Activated CD4-positive, alpha-beta T cell treated with anti-CD3 and anti-CD28 coated beads, Interleukin-10, Interleukin-2, amounts not matched to agents 100 ng/mL and 50 ng/mL, durations not matched to agents 16 hours and 8 hours (primary cell): ENCODE data around the gene SAGE1.
"Not testable (repeated sequence)": the region's sequence is repeated elsewhere in the genome, so short reads cannot be mapped to it uniquely, and the experiment has no call there.

Experiments used
- DNase-seq: peaks from one replicate; pipeline ENCODE4 v3.0.0-alpha.2; 2020

The SAGE1 gene

GRCh38 chrX:135893294-135893817 lies at the start of gene SAGE1, which contains the start of gene CT45A10:
SAGE1 (plus strand) TSS chrX:135893716; CDS start chrX:135896243, 2,527 bp downstream.
CT45A10 (minus strand) TSS chrX:135893444; CDS start chrX:135885344, 8,100 bp downstream.
- no peak for DNase-seq

- not testable (repeated sequence) for DNase-seq
Measured at GRCh38 chrX:135854438-135854837, 39.1 kb upstream of the SAGE1 start, which contains the start of gene CT45A8. CT45A8 (minus strand) TSS chrX:135854538; CDS start chrX:135850783, 3,755 bp downstream.

- not testable (repeated sequence) for DNase-seq
Measured at GRCh38 chrX:135871712-135872111, 21.8 kb upstream of the SAGE1 start, which contains the start of gene CT45A9. CT45A9 (minus strand) TSS chrX:135871812; CDS start chrX:135868061, 3,751 bp downstream.

- DNase-seq, result not testable (repeated sequence)
Measured at GRCh38 chrX:135882741-135883140, 10.8 kb upstream of the SAGE1 start.

GRCh38 chrX:135888230-135888629 lies 5.3 kb upstream of the SAGE1 start:
- not testable (repeated sequence) for DNase-seq

GRCh38 chrX:135888976-135889375 lies 4.5 kb upstream of the SAGE1 start:
- DNase-seq, result peak; percentile 61

- DNase-seq, result no peak
Measured at GRCh38 chrX:135890087-135890585, 3.4 kb upstream of the SAGE1 start.

GRCh38 chrX:135892781-135893180 lies 735 bp upstream of the SAGE1 start:
- no peak for DNase-seq

GRCh38 chrX:135910251-135910650 lies 16.7 kb downstream of the SAGE1 start:
- no peak for DNase-seq

- no peak for DNase-seq
Measured at GRCh38 chrX:135914404-135914803, 20.9 kb downstream of the SAGE1 start.

GRCh38 chrX:135920516-135920915 lies 27.0 kb downstream of the SAGE1 start:
- not testable (repeated sequence) for DNase-seq

- no peak for DNase-seq
Measured at GRCh38 chrX:135923353-135923752, 29.8 kb downstream of the SAGE1 start.

- no peak for DNase-seq
Measured at GRCh38 chrX:135927897-135928296, 34.4 kb downstream of the SAGE1 start.

GRCh38 chrX:135931644-135932487 lies 38.4 kb downstream of the SAGE1 start:
- peak; percentile 60 for DNase-seq

- DNase-seq, result no peak
Measured at GRCh38 chrX:135944486-135944885, 51.0 kb downstream of the SAGE1 start.

GRCh38 chrX:135951291-135951690 lies 57.8 kb downstream of the SAGE1 start:
- no peak for DNase-seq
